ENCODE data around the gene AHCYL1.

GRCh38 chr1:110017792-110018191, 33.2 kb downstream of the AHCYL1 start:
- TF ChIP-seq POLR2A (IDR thresholded peaks at IDR 0.05) (no peak), CTCF (IDR thresholded peaks at IDR 0.05) (no peak)

Data from esophagus squamous epithelium (tissue), 4 donors.